ENCODE data around the gene GULP1. TPM values are rescaled to one million over a fixed set of nuclear protein-coding genes. Genes with fewer than 3 reads are reported as not detected.

Gene GULP1
- total RNA-seq, 1 donor = 42.7 TPM

DNA sequence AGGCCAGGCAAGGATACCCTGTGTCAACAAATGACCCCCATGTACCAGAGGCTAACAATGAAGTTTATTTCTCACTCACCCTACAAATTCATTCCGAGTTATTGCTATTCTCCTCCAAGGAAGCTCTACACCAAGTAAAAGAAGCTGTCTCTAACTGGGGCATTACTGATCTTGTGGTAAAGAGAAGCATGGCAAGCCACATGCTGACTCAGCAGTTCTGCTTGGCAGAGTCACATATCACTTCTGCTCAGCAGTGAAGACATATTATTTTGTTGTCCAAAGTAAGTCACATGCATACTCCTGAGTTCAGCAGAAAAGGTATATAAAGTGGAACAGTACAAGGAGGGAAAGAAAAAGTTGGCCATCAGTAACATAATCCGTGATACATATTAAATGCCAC lies 315.8 kb downstream of the GULP1 start:
- DNase-seq (ENCODE audit: low read depth) = peak; percentile 38
- no peak overlapping the region for H3K4me3 ChIP-seq (ENCODE audit: low read depth, low read length)
- TF ChIP-seq, protein P1, sequence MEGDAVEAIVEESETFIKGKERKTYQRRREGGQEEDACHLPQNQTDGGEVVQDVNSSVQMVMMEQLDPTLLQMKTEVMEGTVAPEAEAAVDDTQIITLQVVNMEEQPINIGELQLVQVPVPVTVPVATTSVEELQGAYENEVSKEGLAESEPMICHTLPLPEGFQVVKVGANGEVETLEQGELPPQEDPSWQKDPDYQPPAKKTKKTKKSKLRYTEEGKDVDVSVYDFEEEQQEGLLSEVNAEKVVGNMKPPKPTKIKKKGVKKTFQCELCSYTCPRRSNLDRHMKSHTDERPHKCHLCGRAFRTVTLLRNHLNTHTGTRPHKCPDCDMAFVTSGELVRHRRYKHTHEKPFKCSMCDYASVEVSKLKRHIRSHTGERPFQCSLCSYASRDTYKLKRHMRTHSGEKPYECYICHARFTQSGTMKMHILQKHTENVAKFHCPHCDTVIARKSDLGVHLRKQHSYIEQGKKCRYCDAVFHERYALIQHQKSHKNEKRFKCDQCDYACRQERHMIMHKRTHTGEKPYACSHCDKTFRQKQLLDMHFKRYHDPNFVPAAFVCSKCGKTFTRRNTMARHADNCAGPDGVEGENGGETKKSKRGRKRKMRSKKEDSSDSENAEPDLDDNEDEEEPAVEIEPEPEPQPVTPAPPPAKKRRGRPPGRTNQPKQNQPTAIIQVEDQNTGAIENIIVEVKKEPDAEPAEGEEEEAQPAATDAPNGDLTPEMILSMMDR (IDR thresholded peaks at IDR 0.05; ENCODE audit: insufficient read depth, low read length) = no peak

DNA sequence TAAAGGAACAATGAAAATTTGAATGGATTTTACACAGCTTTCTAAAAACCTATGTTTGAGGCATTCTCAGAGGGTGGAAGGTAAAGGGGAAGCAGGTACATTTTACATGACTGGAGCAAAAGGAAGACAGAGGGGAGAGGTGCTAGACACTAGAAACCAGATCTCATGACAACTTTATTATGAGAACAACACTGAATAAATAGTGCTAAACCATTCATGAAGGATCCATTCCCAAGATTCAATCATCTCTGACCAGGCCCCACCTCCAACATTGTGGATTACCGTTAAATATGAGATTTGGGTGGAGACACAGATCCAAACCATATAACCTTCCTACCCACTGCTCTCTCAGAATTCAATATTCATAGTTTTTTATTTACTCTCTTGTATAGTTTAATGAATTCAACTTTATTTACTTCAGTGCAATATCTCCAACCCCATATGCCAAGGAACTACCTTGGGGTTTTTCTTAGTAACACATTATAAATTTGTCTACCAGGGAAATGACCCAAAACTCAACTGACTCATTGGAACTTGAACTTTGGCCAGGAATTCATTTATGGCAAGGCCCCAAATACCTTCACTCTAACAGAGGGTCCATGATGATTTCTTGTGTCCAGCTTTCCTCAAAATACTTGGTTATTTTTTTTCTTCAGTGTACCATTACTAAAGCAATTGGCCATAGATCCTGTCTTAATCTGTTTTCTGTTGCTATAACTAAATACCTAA lies 317.8 kb downstream of the GULP1 start:
- TF ChIP-seq, protein P1 (IDR thresholded peaks at IDR 0.05; ENCODE audit: insufficient read depth, low read length) = no peak
- DNase-seq (ENCODE audit: low read depth) = peak; percentile 75
- H3K4me3 ChIP-seq (ENCODE audit: low read depth, low read length) = no peak overlapping the region

DNA sequence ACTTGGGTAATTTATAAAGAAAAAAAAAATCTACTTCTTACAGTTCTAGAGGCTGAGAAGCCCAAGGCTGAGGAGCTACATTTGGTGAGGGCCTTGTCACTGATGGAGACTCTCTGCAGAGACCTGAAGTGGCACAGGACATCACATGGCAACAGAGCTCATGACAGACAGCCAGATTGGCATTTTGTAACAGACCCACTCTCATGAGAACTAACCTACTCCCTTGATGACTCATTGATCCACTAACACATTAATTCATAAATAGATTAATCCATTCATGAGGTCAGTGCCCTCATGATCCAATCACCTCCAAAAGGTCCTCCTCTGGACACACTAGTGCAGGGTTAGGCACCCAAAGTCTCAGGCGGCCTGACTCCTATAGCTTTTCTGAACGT lies 318.4 kb downstream of the GULP1 start:
- no peak overlapping the region for H3K4me3 ChIP-seq (ENCODE audit: low read depth, low read length)
- no peak for DNase-seq (ENCODE audit: low read depth)
- TF ChIP-seq, protein P1 (IDR thresholded peaks at IDR 0.05; ENCODE audit: insufficient read depth, low read length) = no peak

DNA sequence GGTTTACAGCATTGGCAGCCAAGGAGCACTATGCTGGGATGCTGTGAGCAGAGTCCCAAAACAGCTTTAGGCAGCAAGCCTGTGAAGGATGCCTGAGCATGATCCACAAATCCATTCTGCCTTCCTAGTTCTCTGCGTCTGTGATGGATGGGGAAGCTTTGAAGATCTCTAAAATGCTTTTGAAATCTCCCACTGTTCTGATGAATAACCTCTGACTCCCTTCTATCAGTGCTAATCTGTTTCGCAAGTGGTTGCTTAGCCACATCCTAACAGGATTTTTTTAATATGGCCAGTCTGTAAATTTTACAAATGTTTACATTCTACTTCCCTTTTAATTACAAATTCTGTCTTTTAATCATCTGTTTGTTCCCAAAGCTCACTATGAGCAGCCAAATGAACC lies 319.2 kb downstream of the GULP1 start:
- TF ChIP-seq, protein P1 (IDR thresholded peaks at IDR 0.05; ENCODE audit: insufficient read depth, low read length) = no peak
- peak; percentile 37 for DNase-seq (ENCODE audit: low read depth)
- H3K4me3 ChIP-seq (ENCODE audit: low read depth, low read length) = no peak overlapping the region

DNA sequence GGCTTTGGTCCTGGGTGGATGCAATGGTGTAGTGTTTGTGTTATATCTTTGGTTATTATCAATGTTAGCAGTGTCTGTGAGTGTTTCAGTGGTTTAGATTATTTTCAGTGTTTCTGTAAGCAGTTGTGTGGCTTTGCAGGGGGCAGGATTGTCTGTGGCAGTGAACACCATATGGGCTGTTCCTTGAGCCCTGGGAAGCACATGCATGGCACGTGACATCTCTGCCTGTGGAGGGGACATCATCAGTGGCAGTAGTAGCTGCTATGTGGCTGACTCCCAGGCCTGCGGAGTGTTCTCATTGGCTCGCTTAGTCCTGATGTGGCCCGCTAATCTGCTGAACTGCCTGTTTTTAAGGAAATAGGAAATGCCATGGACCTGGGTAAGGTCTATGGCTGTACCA lies 327.5 kb downstream of the GULP1 start:
- TF ChIP-seq, protein P1 (IDR thresholded peaks at IDR 0.05; ENCODE audit: insufficient read depth, low read length) = no peak
- no peak overlapping the region for H3K4me3 ChIP-seq (ENCODE audit: low read depth, low read length)
- DNase-seq (ENCODE audit: low read depth) = no peak

DNA sequence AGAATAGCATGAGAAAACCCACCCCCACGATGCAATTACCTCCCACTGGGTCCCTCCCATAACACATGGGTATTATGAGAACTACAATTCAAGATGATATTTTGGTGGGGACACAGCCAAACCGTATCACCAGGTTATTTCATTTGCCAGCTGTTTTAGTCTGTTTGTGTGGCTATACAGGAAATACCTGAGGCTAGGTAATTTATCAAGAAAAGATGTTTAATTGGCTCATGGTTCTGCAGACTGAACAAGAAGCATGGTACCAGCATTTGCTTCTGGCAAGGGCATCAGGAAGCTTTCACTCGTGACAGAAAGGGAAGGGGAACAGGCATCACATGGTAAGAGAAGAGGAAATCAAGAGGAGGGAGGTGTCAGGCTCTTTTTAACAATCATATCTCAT lies 329.2 kb downstream of the GULP1 start:
- peak; percentile 55 for DNase-seq (ENCODE audit: low read depth)
- no peak overlapping the region for H3K4me3 ChIP-seq (ENCODE audit: low read depth, low read length)
- TF ChIP-seq, protein P1 (IDR thresholded peaks at IDR 0.05; ENCODE audit: insufficient read depth, low read length) = no peak
